HCT116 (cell line): Measurements from ENCODE around the gene SYNPO2L.
"Not testable (repeated sequence)": the region's sequence is repeated elsewhere in the genome, so short reads cannot be mapped to it uniquely, and the experiment has no call there.

Experiments used
- POLR2A ChIP-seq: IDR thresholded peaks from 2 replicates; pipeline ENCODE4 v1.7.0; 2011; ENCODE audit warnings: borderline replicate concordance; ENCODE audit not compliant: insufficient read depth, insufficient read length; ENCODE audit errors: extremely low read depth
- TF ChIP-seq, protein P1 (sequence below): IDR thresholded peaks from 2 replicates; pipeline ENCODE4 v1.6.1; 2011; ENCODE audit warnings: mild to moderate bottlenecking, low read length, moderate library complexity; ENCODE audit not compliant: insufficient replicate concordance; ENCODE audit errors: extremely low read depth
- TF ChIP-seq, protein P2 (sequence below), 3 experiments: fragments of 200-600 bp in 1 of 3; sonication (generic) in 1 of 3; IDR thresholded peaks in 2 of 3; conservative IDR thresholded peaks in 1 of 3; 2 replicates each; pipeline ENCODE4 v1.5.1; 2012 to 2017; ENCODE audit warnings: low read depth in 2 of 3, low read length in 2 of 3, antibody characterized with exemption in 1 of 3, borderline replicate concordance in 1 of 3, control low read depth in 1 of 3, mild to moderate bottlenecking in 1 of 3, mixed read lengths in 1 of 3, mixed run types in 1 of 3, moderate library complexity in 1 of 3; ENCODE audit not compliant: insufficient read depth in 1 of 3

DNA sequence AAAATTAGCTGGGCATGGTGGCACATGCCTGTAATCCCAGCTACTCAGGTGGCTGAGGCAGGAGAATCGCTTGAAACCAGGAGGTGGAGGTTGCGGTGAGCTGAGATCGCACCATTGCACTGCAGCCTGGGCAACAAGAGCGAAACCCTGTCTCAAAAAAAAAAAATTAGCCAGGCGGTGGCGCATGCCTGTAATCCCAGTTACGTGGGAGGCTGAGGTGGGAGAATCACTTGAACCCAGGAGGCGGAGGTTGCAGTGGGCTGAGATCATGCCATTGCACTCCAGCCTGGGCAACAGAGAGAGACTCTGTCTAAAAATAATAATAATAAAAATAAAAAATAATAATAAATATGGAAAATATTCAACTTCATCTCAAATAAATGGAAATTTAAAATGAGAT lies 38.7 kb downstream of the SYNPO2L start:
- TF ChIP-seq, protein P1, sequence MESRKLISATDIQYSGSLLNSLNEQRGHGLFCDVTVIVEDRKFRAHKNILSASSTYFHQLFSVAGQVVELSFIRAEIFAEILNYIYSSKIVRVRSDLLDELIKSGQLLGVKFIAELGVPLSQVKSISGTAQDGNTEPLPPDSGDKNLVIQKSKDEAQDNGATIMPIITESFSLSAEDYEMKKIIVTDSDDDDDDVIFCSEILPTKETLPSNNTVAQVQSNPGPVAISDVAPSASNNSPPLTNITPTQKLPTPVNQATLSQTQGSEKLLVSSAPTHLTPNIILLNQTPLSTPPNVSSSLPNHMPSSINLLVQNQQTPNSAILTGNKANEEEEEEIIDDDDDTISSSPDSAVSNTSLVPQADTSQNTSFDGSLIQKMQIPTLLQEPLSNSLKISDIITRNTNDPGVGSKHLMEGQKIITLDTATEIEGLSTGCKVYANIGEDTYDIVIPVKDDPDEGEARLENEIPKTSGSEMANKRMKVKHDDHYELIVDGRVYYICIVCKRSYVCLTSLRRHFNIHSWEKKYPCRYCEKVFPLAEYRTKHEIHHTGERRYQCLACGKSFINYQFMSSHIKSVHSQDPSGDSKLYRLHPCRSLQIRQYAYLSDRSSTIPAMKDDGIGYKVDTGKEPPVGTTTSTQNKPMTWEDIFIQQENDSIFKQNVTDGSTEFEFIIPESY = not testable (repeated sequence)
- TF ChIP-seq, protein P2, sequence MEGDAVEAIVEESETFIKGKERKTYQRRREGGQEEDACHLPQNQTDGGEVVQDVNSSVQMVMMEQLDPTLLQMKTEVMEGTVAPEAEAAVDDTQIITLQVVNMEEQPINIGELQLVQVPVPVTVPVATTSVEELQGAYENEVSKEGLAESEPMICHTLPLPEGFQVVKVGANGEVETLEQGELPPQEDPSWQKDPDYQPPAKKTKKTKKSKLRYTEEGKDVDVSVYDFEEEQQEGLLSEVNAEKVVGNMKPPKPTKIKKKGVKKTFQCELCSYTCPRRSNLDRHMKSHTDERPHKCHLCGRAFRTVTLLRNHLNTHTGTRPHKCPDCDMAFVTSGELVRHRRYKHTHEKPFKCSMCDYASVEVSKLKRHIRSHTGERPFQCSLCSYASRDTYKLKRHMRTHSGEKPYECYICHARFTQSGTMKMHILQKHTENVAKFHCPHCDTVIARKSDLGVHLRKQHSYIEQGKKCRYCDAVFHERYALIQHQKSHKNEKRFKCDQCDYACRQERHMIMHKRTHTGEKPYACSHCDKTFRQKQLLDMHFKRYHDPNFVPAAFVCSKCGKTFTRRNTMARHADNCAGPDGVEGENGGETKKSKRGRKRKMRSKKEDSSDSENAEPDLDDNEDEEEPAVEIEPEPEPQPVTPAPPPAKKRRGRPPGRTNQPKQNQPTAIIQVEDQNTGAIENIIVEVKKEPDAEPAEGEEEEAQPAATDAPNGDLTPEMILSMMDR (IDR thresholded peaks at IDR 0.05 in 2 of 3, conservative IDR thresholded peaks at IDR 0.05 in 1 of 3; ENCODE audit: borderline replicate concordance in 1 of 3, insufficient read depth in 1 of 3, low read depth in 2 of 3, low read length in 2 of 3) = not testable (repeated sequence)
- not testable (repeated sequence) for TF ChIP-seq POLR2A
